WTC11 (cell line): Measurements from ENCODE around the gene TDRD3. TPM values are rescaled to one million over a fixed set of nuclear protein-coding genes. Genes with fewer than 3 reads are reported as not detected.
A peak's percentile ranks its signal among the peaks of the same experiment; 100 is the strongest.

Experiments
- ATAC-seq: fragments of 200-7000 bp; cut with Tn5 transposase; 2 replicates; pipeline ENCODE4 v1.10.0; 2021; ENCODE audit warnings: mild to moderate bottlenecking, moderate library complexity
- CTCF ChIA-PET: fragments of 300-600 bp; sonication (Branson Sonifier 250); formaldehyde crosslinking; loops from one replicate; lab custom pipeline; 2021; ENCODE audit warnings: antibody characterized with exemption; lab: Charles Lee
- POLR2A ChIA-PET: fragments of 350-600 bp; sonication (Branson Sonifier 250); formaldehyde crosslinking; loops from one replicate; lab custom pipeline; 2021; ENCODE audit warnings: antibody characterized with exemption; lab: Charles Lee
- DNase-seq: peaks from one replicate; pipeline ENCODE4 v3.0.0; 2021; ENCODE audit warnings: low spot score
- H3K27ac Mint-ChIP-seq: 2 replicates; pipeline ENCODE4 v1.8.0; 2021; ENCODE audit warnings: mixed read lengths
- H3K27me3 Mint-ChIP-seq: 2 replicates; pipeline ENCODE4 v1.8.0; 2021; ENCODE audit warnings: low read depth, mild to moderate bottlenecking, moderate library complexity, mixed read lengths
- H3K36me3 Mint-ChIP-seq: 2 replicates; pipeline ENCODE4 v1.8.0; 2021; ENCODE audit warnings: mixed read lengths
- H3K4me1 Mint-ChIP-seq: 2 replicates; pipeline ENCODE4 v1.8.0; 2022; ENCODE audit warnings: mixed read lengths
- H3K4me3 Mint-ChIP-seq: 2 replicates; pipeline ENCODE4 v1.8.0; 2021; ENCODE audit warnings: mild to moderate bottlenecking, moderate library complexity, mixed read lengths
- H3K9me3 Mint-ChIP-seq: 2 replicates; pipeline ENCODE4 v1.8.0; 2021; ENCODE audit warnings: mixed read lengths
- CREB1 ChIP-seq: sonication (generic); formaldehyde crosslinking; IDR thresholded peaks from 2 replicates; pipeline ENCODE4 v1.8.0; 2023; ENCODE audit warnings: mild to moderate bottlenecking, missing genetic modification reagents
- CREM ChIP-seq: sonication (generic); formaldehyde crosslinking; IDR thresholded peaks from 2 replicates; pipeline ENCODE4 v1.8.1; 2022; ENCODE audit warnings: mild to moderate bottlenecking, missing genetic modification reagents, moderate library complexity
- CTCF ChIP-seq: fragments of 200-600 bp; IDR thresholded peaks from 2 replicates; pipeline ENCODE4 v1.8.0; 2022; ENCODE audit warnings: antibody characterized with exemption
- E2F5 ChIP-seq: sonication (generic); formaldehyde crosslinking; IDR thresholded peaks from 2 replicates; pipeline ENCODE4 v1.8.1; 2022; ENCODE audit warnings: mild to moderate bottlenecking, moderate library complexity, missing genetic modification reagents
- EMX1 ChIP-seq: fragments of 250-450 bp; sonication (Bioruptor Pico); IDR thresholded peaks from 2 replicates; pipeline ENCODE4 v1.8.0; 2021; ENCODE audit warnings: mild to moderate bottlenecking
- HMGA2 ChIP-seq: fragments of 250-450 bp; sonication (Bioruptor Pico); IDR thresholded peaks from 2 replicates; pipeline ENCODE4 v1.4.0; 2021; ENCODE audit warnings: mild to moderate bottlenecking, moderate library complexity
- JUN ChIP-seq: sonication (generic); formaldehyde crosslinking; IDR thresholded peaks from 2 replicates; pipeline ENCODE4 v1.8.0; 2023; ENCODE audit warnings: mild to moderate bottlenecking, missing genetic modification reagents
- NFYB ChIP-seq: sonication (generic); formaldehyde crosslinking; conservative IDR thresholded peaks from 2 replicates; pipeline ENCODE4 v1.8.0; 2022; ENCODE audit warnings: low read depth, missing genetic modification reagents
- NR1H2 ChIP-seq: sonication (generic); formaldehyde crosslinking; IDR thresholded peaks from 2 replicates; pipeline ENCODE4 v1.9.0; 2021; ENCODE audit warnings: mild to moderate bottlenecking, moderate library complexity, missing genetic modification reagents
- OVOL2 ChIP-seq: fragments of 250-450 bp; sonication (Bioruptor Pico); IDR thresholded peaks from 2 replicates; pipeline ENCODE4 v1.9.0; 2021; ENCODE audit warnings: mild to moderate bottlenecking, borderline replicate concordance
- RORB ChIP-seq: fragments of 250-450 bp; sonication (Bioruptor Pico); IDR thresholded peaks from 2 replicates; pipeline ENCODE4 v1.9.0; 2021; ENCODE audit warnings: mild to moderate bottlenecking
- SOX15 ChIP-seq: fragments of 250-450 bp; sonication (Bioruptor Pico); IDR thresholded peaks from 2 replicates; pipeline ENCODE4 v1.9.0; 2021; ENCODE audit warnings: mild to moderate bottlenecking
- TCF7 ChIP-seq: sonication (generic); formaldehyde crosslinking; IDR thresholded peaks from 2 replicates; pipeline ENCODE4 v1.8.0; 2022; ENCODE audit warnings: mild to moderate bottlenecking, low read depth, missing genetic modification reagents, moderate library complexity
- TEAD1 ChIP-seq: sonication (generic); formaldehyde crosslinking; IDR thresholded peaks from 2 replicates; pipeline ENCODE4 v1.8.0; 2022; ENCODE audit warnings: mild to moderate bottlenecking, missing genetic modification reagents
- USF1 ChIP-seq: sonication (generic); formaldehyde crosslinking; IDR thresholded peaks from 2 replicates; pipeline ENCODE4 v1.8.0; 2022; ENCODE audit warnings: mild to moderate bottlenecking, missing genetic modification reagents
- ZNF317 ChIP-seq: sonication (generic); formaldehyde crosslinking; IDR thresholded peaks from 2 replicates; pipeline ENCODE4 v1.8.1; 2023; ENCODE audit warnings: low read depth, mild to moderate bottlenecking, moderate library complexity, missing genetic modification reagents, borderline replicate concordance
- ZNF423 ChIP-seq: fragments of 250-450 bp; sonication (Bioruptor Pico); IDR thresholded peaks from 2 replicates; pipeline ENCODE4 v2.1.2; 2022; ENCODE audit warnings: mild to moderate bottlenecking, moderate library complexity
- ZNF671 ChIP-seq: fragments of 250-450 bp; sonication (Bioruptor Pico); IDR thresholded peaks from 2 replicates; pipeline ENCODE4 v1.8.0; 2021; ENCODE audit warnings: mild to moderate bottlenecking
- total RNA-seq: library from RNA; stranded (reverse); gene quantifications from 3 replicates; pipeline ENCODE4 v1.2.3, GENCODE V29; 2021
- TF ChIP-seq, protein P1 (sequence below): sonication (generic); formaldehyde crosslinking; IDR thresholded peaks from 2 replicates; pipeline ENCODE4 v1.8.1; 2022; ENCODE audit warnings: low read depth, missing genetic modification reagents, borderline replicate concordance
- TF ChIP-seq, protein P2 (sequence below): sonication (generic); formaldehyde crosslinking; conservative IDR thresholded peaks from 2 replicates; pipeline ENCODE4 v1.8.1; 2022; ENCODE audit warnings: mild to moderate bottlenecking, missing genetic modification reagents
- TF ChIP-seq, protein P3 (sequence below): sonication (generic); formaldehyde crosslinking; IDR thresholded peaks from 2 replicates; pipeline ENCODE4 v1.8.1; 2023; ENCODE audit warnings: mild to moderate bottlenecking, missing genetic modification reagents, moderate library complexity
- TF ChIP-seq, protein P4 (sequence below): sonication (generic); formaldehyde crosslinking; IDR thresholded peaks from 2 replicates; pipeline ENCODE4 v1.8.0; 2022; ENCODE audit warnings: mild to moderate bottlenecking, missing genetic modification reagents
- TF ChIP-seq, protein P5 (sequence below): sonication (generic); formaldehyde crosslinking; IDR thresholded peaks from 2 replicates; pipeline ENCODE4 v1.8.1; 2022; ENCODE audit warnings: low read depth, mild to moderate bottlenecking, moderate library complexity, missing genetic modification reagents, borderline replicate concordance
- TF ChIP-seq, protein P6 (sequence below): fragments of 250-450 bp; sonication (Bioruptor Pico); IDR thresholded peaks from 2 replicates; pipeline ENCODE4 v1.9.0; 2021; ENCODE audit warnings: mild to moderate bottlenecking

Gene TDRD3
- total RNA-seq, 1 experiment from 2014 or later, result 19.5 TPM

DNA sequence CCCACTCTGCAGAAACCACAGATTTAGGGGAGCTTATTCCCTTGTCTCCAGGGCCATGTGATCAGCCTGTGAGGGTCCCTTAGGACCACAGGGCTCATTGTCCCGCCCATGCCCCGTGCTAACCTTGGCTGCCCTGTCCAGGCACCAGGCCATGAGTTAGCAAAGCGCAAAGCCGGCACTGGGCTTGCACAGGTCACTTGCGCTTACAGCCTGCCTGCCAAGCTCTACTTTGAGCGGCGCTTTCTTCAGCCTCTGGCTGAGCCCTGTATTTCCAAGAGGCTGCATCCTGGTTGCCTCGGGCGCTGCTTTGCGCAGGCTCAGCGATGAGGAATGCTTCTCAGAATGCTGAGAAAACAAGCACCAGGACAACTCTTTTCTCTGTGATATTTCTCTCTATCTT, 188.0 kb downstream of the TDRD3 start (continued):
- TF ChIP-seq, protein P1, sequence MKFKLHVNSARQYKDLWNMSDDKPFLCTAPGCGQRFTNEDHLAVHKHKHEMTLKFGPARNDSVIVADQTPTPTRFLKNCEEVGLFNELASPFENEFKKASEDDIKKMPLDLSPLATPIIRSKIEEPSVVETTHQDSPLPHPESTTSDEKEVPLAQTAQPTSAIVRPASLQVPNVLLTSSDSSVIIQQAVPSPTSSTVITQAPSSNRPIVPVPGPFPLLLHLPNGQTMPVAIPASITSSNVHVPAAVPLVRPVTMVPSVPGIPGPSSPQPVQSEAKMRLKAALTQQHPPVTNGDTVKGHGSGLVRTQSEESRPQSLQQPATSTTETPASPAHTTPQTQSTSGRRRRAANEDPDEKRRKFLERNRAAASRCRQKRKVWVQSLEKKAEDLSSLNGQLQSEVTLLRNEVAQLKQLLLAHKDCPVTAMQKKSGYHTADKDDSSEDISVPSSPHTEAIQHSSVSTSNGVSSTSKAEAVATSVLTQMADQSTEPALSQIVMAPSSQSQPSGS (CRISPR knock-in tag), result no peak
- peak; percentile 50; the same call in 1 of the 2 replicates for TF ChIP-seq USF1
- TF ChIP-seq, protein P2, sequence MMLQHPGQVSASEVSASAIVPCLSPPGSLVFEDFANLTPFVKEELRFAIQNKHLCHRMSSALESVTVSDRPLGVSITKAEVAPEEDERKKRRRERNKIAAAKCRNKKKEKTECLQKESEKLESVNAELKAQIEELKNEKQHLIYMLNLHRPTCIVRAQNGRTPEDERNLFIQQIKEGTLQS (CRISPR knock-in tag), result no peak
- no peak for TF ChIP-seq ZNF423 (CRISPR knock-in tag)
- TF ChIP-seq, protein P3, sequence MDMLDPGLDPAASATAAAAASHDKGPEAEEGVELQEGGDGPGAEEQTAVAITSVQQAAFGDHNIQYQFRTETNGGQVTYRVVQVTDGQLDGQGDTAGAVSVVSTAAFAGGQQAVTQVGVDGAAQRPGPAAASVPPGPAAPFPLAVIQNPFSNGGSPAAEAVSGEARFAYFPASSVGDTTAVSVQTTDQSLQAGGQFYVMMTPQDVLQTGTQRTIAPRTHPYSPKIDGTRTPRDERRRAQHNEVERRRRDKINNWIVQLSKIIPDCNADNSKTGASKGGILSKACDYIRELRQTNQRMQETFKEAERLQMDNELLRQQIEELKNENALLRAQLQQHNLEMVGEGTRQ (CRISPR knock-in tag), result peak; percentile 31; the same call in 1 of the 2 replicates
- no peak for TF ChIP-seq ZNF317 (CRISPR knock-in tag)
- TF ChIP-seq, protein P4, sequence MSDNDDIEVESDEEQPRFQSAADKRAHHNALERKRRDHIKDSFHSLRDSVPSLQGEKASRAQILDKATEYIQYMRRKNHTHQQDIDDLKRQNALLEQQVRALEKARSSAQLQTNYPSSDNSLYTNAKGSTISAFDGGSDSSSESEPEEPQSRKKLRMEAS (CRISPR knock-in tag), result peak; percentile 52; the same call in 1 of the 2 replicates
- no peak for TF ChIP-seq EMX1
- no peak for TF ChIP-seq CREB1 (CRISPR knock-in tag)
- TF ChIP-seq OVOL2 (CRISPR knock-in tag), result no peak
- no peak for TF ChIP-seq NFYB (CRISPR knock-in tag)
- no peak for TF ChIP-seq TCF7 (CRISPR knock-in tag)
- TF ChIP-seq, protein P5, sequence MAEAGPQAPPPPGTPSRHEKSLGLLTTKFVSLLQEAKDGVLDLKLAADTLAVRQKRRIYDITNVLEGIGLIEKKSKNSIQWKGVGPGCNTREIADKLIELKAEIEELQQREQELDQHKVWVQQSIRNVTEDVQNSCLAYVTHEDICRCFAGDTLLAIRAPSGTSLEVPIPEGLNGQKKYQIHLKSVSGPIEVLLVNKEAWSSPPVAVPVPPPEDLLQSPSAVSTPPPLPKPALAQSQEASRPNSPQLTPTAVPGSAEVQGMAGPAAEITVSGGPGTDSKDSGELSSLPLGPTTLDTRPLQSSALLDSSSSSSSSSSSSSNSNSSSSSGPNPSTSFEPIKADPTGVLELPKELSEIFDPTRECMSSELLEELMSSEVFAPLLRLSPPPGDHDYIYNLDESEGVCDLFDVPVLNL (CRISPR knock-in tag), result no peak
- TF ChIP-seq, all 79 proteins: peak for 6

- Mint-ChIP-seq H3K27ac (peak overlapping the region; percentile 34), H3K27me3 (no peaks in the 10 kb centered on the region; the same call in 1 of the 2 replicates), H3K4me1 (peaks cover 36% of the 10 kb centered on the region)
- CTCF ChIA-PET, result no interaction called here
- POLR2A ChIA-PET, result interaction anchor here (0.7 kb wide), 1 partner anchor 12 kb away, joined by 6 read pairs; no protein-coding TSS in a partner anchor
- ATAC-seq, result peak; percentile 17
- TF ChIP-seq RORB, result no peak
- no peak for TF ChIP-seq JUN
- no peak for TF ChIP-seq CREM (CRISPR knock-in tag)
- no peak for TF ChIP-seq HMGA2 (CRISPR knock-in tag)
- no peak for TF ChIP-seq ZNF671 (CRISPR knock-in tag)
- no peak for TF ChIP-seq NR1H2
- no peak for TF ChIP-seq E2F5 (CRISPR knock-in tag)
- TF ChIP-seq SOX15 (CRISPR knock-in tag), result no peak
- no peak for TF ChIP-seq CREB1 (CRISPR knock-in tag)
- no peak for TF ChIP-seq TEAD1 (CRISPR knock-in tag)
- TF ChIP-seq, protein P6, sequence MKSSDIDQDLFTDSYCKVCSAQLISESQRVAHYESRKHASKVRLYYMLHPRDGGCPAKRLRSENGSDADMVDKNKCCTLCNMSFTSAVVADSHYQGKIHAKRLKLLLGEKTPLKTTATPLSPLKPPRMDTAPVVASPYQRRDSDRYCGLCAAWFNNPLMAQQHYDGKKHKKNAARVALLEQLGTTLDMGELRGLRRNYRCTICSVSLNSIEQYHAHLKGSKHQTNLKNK, result no peak
- TF ChIP-seq CTCF, result no peak
- TF ChIP-seq, all 79 proteins: peak for 0
- Mint-ChIP-seq H3K36me3 (peaks cover 19% of the 10 kb centered on the region), H3K9me3 (peaks cover 18% of the 10 kb centered on the region), H3K4me3 (no peak overlapping the region)
- DNase-seq, result no peak
Observed at GRCh38 chr13:60590800-60591747, 194.1 kb downstream of the TDRD3 start.
